AG04449 (cell line): ENCODE measurements around the gene IFNA7.
A peak's percentile ranks its signal among the peaks of the same experiment; 100 is the strongest.
"Not testable (repeated sequence)": the region's sequence is repeated elsewhere in the genome, so short reads cannot be mapped to it uniquely, and the experiment has no call there.

Experiments used
- CTCF ChIA-PET: fragments of 350-600 bp; formaldehyde crosslinking; extraction: SDS; loops from one replicate; lab custom pipeline; 2021; ENCODE audit warnings: antibody characterized with exemption; lab: Yijun Ruan, JAX
- POLR2A ChIA-PET: fragments of 400-600, 350-600 bp; formaldehyde crosslinking; extraction: SDS; loops from one replicate; lab custom pipeline; 2020; ENCODE audit warnings: antibody characterized with exemption, inconsistent platforms; lab: Yijun Ruan, JAX
- DNase-seq: peaks from one replicate; pipeline ENCODE4 v3.0.0-alpha.2; 2010; ENCODE audit warnings: low read depth, low spot score
- H3K4me3 ChIP-seq: 2 replicates; pipeline ENCODE4 v1.5.1; 2011; ENCODE audit warnings: low read depth, mild to moderate bottlenecking, control low read depth, low read length
- TF ChIP-seq, protein P1 (sequence below): IDR thresholded peaks from one replicate; pipeline ENCODE4 v1.5.1; 2011; ENCODE audit warnings: mild to moderate bottlenecking, moderate library complexity, low read length, control low read depth, inconsistent platforms; ENCODE audit not compliant: insufficient read depth; ENCODE audit errors: missing control alignments

The IFNA7 gene

DNA sequence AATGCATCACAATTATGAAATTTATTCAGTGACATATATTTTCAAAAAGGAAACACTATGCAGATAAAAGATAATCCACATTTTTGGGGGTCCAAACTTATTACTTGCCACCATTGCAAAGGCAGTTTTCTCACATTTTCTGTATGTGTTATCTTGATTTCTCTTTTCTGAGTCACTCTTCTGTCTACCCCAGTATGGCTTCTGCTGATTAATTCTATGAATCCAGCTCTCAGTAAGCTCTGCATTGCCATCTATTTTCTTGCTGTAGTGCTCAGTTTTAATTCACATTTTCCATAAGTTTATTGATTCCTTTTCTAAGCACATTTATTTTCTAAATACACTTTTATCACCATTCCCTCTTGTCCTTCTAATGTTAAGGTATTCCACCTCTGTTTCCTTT lies 3.2 kb upstream of the IFNA7 start:
- H3K4me3 ChIP-seq = no peak overlapping the region
- DNase-seq = no peak
- TF ChIP-seq, protein P1, sequence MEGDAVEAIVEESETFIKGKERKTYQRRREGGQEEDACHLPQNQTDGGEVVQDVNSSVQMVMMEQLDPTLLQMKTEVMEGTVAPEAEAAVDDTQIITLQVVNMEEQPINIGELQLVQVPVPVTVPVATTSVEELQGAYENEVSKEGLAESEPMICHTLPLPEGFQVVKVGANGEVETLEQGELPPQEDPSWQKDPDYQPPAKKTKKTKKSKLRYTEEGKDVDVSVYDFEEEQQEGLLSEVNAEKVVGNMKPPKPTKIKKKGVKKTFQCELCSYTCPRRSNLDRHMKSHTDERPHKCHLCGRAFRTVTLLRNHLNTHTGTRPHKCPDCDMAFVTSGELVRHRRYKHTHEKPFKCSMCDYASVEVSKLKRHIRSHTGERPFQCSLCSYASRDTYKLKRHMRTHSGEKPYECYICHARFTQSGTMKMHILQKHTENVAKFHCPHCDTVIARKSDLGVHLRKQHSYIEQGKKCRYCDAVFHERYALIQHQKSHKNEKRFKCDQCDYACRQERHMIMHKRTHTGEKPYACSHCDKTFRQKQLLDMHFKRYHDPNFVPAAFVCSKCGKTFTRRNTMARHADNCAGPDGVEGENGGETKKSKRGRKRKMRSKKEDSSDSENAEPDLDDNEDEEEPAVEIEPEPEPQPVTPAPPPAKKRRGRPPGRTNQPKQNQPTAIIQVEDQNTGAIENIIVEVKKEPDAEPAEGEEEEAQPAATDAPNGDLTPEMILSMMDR = no peak
- CTCF ChIA-PET = no interaction called here
- POLR2A ChIA-PET = no interaction called here

DNA sequence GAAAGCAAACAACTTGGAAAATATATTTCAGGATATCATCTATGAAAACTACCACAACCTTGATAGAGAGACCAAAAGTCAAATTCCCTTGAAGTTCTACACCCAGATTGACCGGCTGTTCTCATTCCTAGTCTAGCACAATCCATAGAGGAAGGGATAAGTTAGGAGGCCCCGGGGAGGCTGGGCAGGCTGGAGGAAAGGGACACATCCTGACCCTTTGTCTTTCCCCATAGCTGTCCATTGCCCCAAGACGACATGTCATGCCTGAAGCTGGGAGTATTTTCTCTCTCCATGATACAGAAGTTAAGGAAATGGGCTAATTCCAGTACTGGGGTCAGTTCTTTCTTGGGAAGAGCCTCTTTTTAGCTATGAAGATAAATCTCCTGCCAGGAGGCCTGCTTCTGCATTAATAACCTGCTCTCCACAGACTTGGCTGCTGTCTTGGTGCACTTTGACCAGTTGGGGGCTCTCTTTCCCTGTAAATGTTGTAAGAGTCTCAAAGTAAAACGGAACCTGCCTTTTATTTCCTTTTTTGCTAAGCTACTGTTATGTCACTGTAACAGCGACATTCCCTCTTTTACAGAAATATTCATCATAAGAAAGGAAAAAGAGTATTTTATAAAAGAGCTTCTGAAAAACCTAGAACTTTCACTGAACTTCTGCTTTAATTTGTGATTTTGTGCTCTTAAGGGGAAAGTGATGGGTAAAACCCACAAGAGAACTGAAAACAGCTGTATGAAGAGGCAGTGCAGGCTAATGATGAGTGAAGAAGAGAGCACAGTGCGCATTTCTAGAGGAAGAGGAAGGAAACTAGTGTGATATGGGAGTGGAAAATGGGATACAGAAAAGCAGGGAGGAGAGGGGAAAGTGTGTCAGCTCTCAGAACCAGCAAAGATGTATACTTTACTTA lies 6.9 kb downstream of the IFNA7 start:
- not testable (repeated sequence) for H3K4me3 ChIP-seq
- TF ChIP-seq, protein P1 = peak; percentile 11
- CTCF ChIA-PET = interaction anchor here (0.6 to 2.0 kb wide), 6 partner anchors 12 to 601 kb away, joined by 3 to 6 read pairs (median 4); no protein-coding TSS in a partner anchor

DNA sequence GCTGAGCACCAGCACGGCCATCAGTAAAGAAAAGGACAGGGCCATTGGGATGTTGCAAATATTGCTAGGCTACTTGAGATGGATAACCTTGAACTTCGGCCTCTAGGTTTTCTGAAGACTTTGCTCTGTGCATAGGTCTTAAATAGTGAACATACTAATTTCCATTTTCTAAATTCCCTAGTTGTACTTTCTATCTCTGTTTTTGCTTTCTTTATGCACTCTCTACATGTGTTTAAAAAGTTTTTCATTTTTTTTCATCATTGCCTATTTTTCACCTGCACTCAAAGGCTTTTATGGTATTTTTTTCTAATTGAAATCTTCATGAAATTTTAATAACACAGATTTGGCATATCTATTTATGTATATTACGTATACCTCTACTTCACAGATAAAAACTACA lies 14.5 kb downstream of the IFNA7 start, which contains the start of gene IFNA4:
TSS of gene IFNA4 (minus strand) at position 101 of the 400 bp plus-strand sequence. CDS start at position 45, 56 bp downstream.
- H3K4me3 ChIP-seq, POLR2A ChIA-PET, DNase-seq: not testable (repeated sequence)
- CTCF ChIA-PET = interaction anchor here (0.7 kb wide), 1 partner anchor 810 kb away, joined by 3 read pairs; no protein-coding TSS in a partner anchor

More for the DNA sequence above, 6.9 kb downstream of the IFNA7 start:
- DNase-seq, POLR2A ChIA-PET: not testable (repeated sequence)

DNA sequence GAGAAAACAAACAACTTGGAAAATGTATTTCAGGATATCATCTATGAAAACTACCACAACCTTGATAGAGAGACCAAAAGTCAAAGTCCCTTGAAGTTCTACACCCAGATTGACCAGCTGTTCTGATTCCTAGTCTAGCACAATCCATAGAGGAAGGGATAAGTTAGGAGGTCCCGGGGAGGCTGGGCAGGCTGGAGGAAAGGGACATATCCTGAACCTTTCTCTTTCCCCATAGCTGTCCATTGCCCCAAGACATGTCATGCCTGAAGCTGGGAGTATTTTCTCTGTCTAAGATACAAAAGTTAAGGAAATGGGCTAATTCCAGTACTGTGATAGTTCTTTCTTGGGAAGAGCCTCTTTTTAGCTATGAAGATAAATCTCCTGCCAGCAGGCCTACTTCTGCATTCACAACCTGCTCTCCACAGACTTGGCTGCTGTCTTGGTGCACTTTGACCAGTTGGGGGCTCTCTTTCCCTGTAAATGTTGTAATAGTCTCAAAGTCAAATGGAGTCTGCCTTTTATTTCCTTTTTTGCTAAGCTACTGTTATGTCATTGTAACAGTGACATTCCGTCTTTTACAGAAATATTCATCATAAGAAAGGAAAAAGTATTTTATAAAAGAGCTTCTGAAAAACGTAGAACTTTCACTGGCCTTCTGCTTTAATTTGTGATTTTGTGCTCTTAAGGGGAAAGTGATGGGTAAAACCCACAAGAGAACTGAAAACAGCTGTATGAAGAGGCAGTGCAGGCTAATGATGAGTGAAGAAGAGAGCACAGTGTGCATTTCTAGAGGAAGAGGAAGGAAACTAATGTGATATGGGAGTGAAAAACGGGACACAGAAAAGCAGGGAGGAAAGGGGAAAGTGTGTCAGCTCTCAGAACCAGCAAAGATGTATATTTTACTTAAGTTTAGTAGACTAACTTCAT lies 18.9 kb downstream of the IFNA7 start:
- CTCF ChIA-PET = interaction anchor here (0.6 to 1.3 kb wide), 6 partner anchors 9 to 143 kb away, joined by 3 to 6 read pairs (median 4); no protein-coding TSS in a partner anchor
- POLR2A ChIA-PET, H3K4me3 ChIP-seq, DNase-seq: not testable (repeated sequence)
- TF ChIP-seq, protein P1 = peak; percentile 13

DNA sequence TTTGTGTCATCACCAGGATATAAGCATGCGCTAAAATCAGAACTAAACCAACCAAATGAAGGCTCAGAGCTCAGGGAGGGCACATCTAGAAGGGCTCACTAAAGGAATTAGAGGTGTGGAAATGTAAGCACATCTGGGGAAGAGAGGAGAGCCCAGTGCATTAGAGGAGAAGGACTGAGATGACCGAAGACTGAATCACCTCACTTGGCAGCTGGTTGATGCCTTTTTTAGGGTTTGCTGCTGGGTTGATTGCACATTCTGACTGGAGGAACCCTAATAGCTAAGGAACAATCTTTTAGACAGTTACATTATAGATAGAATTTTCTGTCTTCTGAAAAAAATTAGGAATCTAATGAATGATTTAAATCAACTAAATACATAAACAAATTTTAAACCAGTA lies 27.3 kb downstream of the IFNA7 start:
- TF ChIP-seq, protein P1 = no peak
- ChIA-PET POLR2A (no interaction called here), CTCF (interaction anchor here (1.3 kb wide), 1 partner anchor 9 kb away, joined by 4 read pairs; no protein-coding TSS in a partner anchor)
- H3K4me3 ChIP-seq = no peak overlapping the region
- no peak for DNase-seq

DNA sequence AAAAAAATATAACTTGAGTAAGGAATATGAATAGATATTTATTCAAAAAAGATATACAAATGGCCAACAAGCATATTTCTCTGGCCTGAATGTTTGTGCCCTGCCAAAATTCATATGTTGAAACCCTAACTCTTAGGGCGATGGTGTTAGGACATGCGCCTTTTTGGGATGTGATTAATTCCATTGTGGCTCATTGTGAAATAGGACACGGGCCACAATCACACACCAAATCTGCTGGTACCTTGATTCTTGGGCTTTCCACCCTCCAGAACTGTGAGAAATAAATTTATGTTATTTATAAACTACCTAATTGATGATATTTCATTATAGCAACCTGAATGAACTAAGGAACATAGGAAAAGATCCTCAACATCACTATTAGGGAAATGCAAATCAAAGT lies 29.8 kb downstream of the IFNA7 start:
- ChIA-PET CTCF (no interaction called here), POLR2A (no interaction called here)
- H3K4me3 ChIP-seq = no peak overlapping the region
- no peak for DNase-seq
- TF ChIP-seq, protein P1 = no peak
